PC-9 (cell line): ENCODE measurements around the gene SLC38A9. TPM values are rescaled to one million over a fixed set of nuclear protein-coding genes. Genes with fewer than 3 reads are reported as not detected.
A peak's percentile ranks its signal among the peaks of the same experiment; 100 is the strongest.

Source experiments
- BruUV-seq: library from RNA; stranded (reverse); fragments of 400-500 nt; replicated peaks from 2 replicates; lab custom pipeline; 2021; lab: Mats Ljungman, UMichigan
- CTCF ChIA-PET: fragments of 300-600 bp; sonication (Branson Sonifier 250); formaldehyde crosslinking; loops from one replicate; lab custom pipeline; 2022; ENCODE audit warnings: antibody characterized with exemption; lab: Charles Lee
- POLR2A ChIA-PET: fragments of 300-600 bp; sonication (Branson Sonifier 250); formaldehyde crosslinking; loops from one replicate; lab custom pipeline; 2022; ENCODE audit warnings: antibody characterized with exemption; ENCODE audit not compliant: unreplicated experiment; lab: Charles Lee
- DNase-seq, 2 experiments: peaks; one replicate each; pipeline versions ENCODE4 v3.0.0 to v3.0.0-alpha.2; 2015 to 2022; ENCODE audit warnings: mixed read lengths in 1 of 2
- H2AFZ ChIP-seq: fragments of 200-600 bp; sonication (generic); 2 replicates; pipeline ENCODE4 v1.8.1; 2017; ENCODE audit warnings: antibody characterized with exemption
- H3F3A ChIP-seq: fragments of 200-600 bp; sonication (generic); 2 replicates; pipeline ENCODE4 v1.8.1; 2017; ENCODE audit warnings: antibody characterized with exemption, mild to moderate bottlenecking, low read depth; ENCODE audit not compliant: insufficient read depth
- H3K27ac ChIP-seq: fragments of 200-600 bp; sonication (generic); 2 replicates; pipeline ENCODE4 v1.6.1; 2016; ENCODE audit warnings: mixed run types
- H3K27me3 ChIP-seq: fragments of 200-600 bp; sonication (generic); 2 replicates; pipeline ENCODE4 v1.6.1; 2016; ENCODE audit warnings: low read depth, mixed run types; ENCODE audit not compliant: insufficient read depth
- H3K36me3 ChIP-seq: fragments of 200-600 bp; sonication (generic); 2 replicates; pipeline ENCODE4 v1.6.1; 2016; ENCODE audit warnings: low read depth, mixed run types
- H3K4me1 ChIP-seq: fragments of 200-600 bp; sonication (generic); replicated peaks from 2 replicates; pipeline ENCODE4 v1.6.1; 2016; ENCODE audit warnings: mixed run types; ENCODE audit not compliant: insufficient read depth
- H3K4me2 ChIP-seq: fragments of 200-600 bp; sonication (generic); 2 replicates; pipeline ENCODE4 v1.6.1; 2017; ENCODE audit warnings: mixed run types
- H3K4me3 ChIP-seq: fragments of 200-600 bp; sonication (generic); 2 replicates; pipeline ENCODE4 v1.6.1; 2016; ENCODE audit warnings: mixed run types
- H3K79me2 ChIP-seq: fragments of 200-600 bp; sonication (generic); 2 replicates; pipeline ENCODE4 v1.6.1; 2017; ENCODE audit warnings: low read depth, mixed run types
- H3K9me2 ChIP-seq: fragments of 200-600 bp; sonication (generic); 2 replicates; pipeline ENCODE4 v1.8.1; 2017; ENCODE audit warnings: mild to moderate bottlenecking; ENCODE audit not compliant: insufficient read depth
- H3K9me3 ChIP-seq: fragments of 200-600 bp; sonication (generic); 2 replicates; pipeline ENCODE4 v1.8.1; 2016; ENCODE audit warnings: low read depth; ENCODE audit not compliant: insufficient read depth
- H4K20me1 ChIP-seq: fragments of 200-600 bp; sonication (generic); 2 replicates; pipeline ENCODE4 v1.8.1; 2017; ENCODE audit not compliant: insufficient read depth
- CTCF ChIP-seq: fragments of 200-600 bp; sonication (generic); conservative IDR thresholded peaks from 2 replicates; pipeline ENCODE4 v1.6.1; 2017; ENCODE audit warnings: mixed run types, antibody characterized with exemption, mild to moderate bottlenecking, moderate library complexity
- EZH2 ChIP-seq: fragments of 200-600 bp; sonication (generic); IDR thresholded peaks from 2 replicates; pipeline ENCODE4 v1.8.0; 2017; ENCODE audit warnings: antibody characterized with exemption, low read depth
- intact Hi-C: fragments of 100-400 bp; cut with micrococcal nuclease; formaldehyde crosslinking; loops from one replicate; pipeline ENCODE4 v1.10.0; 2022; ENCODE audit not compliant: unreplicated experiment
- total RNA-seq: library from RNA; stranded (reverse); gene quantifications from 2 replicates; pipeline ENCODE4 v1.2.3, GENCODE V29; 2021

The SLC38A9 gene
- total RNA-seq, 1 experiment from 2014 or later: 26.6 TPM

- Histone ChIP-seq H3K4me2 (no peak overlapping the region), H3K4me3 (no peak overlapping the region), H3F3A (peaks cover 14% of the 10 kb centered on the region), H3K4me1 (peaks cover 16% of the 10 kb centered on the region; the same call in 1 of the 2 replicates), H4K20me1 (no peaks in the 10 kb centered on the region), H3K27ac (peak overlapping the region; percentile 12; the same call in 1 of the 2 replicates), H3K27me3 (no peaks in the 10 kb centered on the region), H3K79me2 (no peaks in the 10 kb centered on the region), H3K9me3 (no peaks in the 10 kb centered on the region), H2AFZ (no peak overlapping the region), H3K36me3 (no peaks in the 10 kb centered on the region), H3K9me2 (0 out of 2 replicates have a peak, but pooled peaks cover 3% of the 10 kb centered on the region)
- TF ChIP-seq EZH2 (no peak), CTCF (no peak)
- no TSS peak for BruUV-seq
- intact Hi-C loops: no loop called here
- ChIA-PET POLR2A (no interaction called here), CTCF (no interaction called here)
- no peak for DNase-seq
These were observed 77.8 kb downstream of the SLC38A9 start for GRCh38 chr5:55634209-55634805.

- Histone ChIP-seq H3K9me2 (0 out of 2 replicates have a peak, but pooled peaks cover 3% of the 10 kb centered on the region), H3K9me3 (no peaks in the 10 kb centered on the region), H3K79me2 (no peaks in the 10 kb centered on the region), H3K36me3 (no peaks in the 10 kb centered on the region), H2AFZ (no peak overlapping the region), H3K4me3 (no peak overlapping the region), H3K4me2 (no peak overlapping the region), H3F3A (peaks cover 14% of the 10 kb centered on the region), H3K27me3 (no peaks in the 10 kb centered on the region), H4K20me1 (no peaks in the 10 kb centered on the region), H3K27ac (peak overlapping the region; percentile 12; the same call in 1 of the 2 replicates), H3K4me1 (peaks cover 16% of the 10 kb centered on the region; the same call in 1 of the 2 replicates)
- intact Hi-C loops: no loop called here
- TF ChIP-seq EZH2 (no peak), CTCF (no peak)
- ChIA-PET POLR2A (interaction anchor here (0.6 kb wide), 1 partner anchor 26 kb away, joined by 3 read pairs; no protein-coding TSS in a partner anchor), CTCF (no interaction called here)
- BruUV-seq: no TSS peak
- DNase-seq: peak; percentile 54 to 67
These were observed 78.4 kb downstream of the SLC38A9 start for GRCh38 chr5:55633574-55634208.

GRCh38 chr5:55629815-55630214 is 82.3 kb downstream of the SLC38A9 start:
- CTCF ChIA-PET: no interaction called here

More at GRCh38 chr5:55629815-55630214, 82.3 kb downstream of the SLC38A9 start:
- Histone ChIP-seq H3K27me3 (no peaks in the 10 kb centered on the region), H2AFZ (no peak overlapping the region), H3K4me3 (no peak overlapping the region), H3K79me2 (no peaks in the 10 kb centered on the region), H3K27ac (no peak overlapping the region), H3K9me3 (no peaks in the 10 kb centered on the region), H3K9me2 (0 out of 2 replicates have a peak, but pooled peaks cover 3% of the 10 kb centered on the region), H3K36me3 (0 out of 2 replicates have a peak, but pooled peaks cover 3% of the 10 kb centered on the region), H3F3A (peaks cover 17% of the 10 kb centered on the region), H3K4me1 (peaks cover 7% of the 10 kb centered on the region; the same call in 1 of the 2 replicates), H3K4me2 (no peak overlapping the region), H4K20me1 (no peaks in the 10 kb centered on the region)
- BruUV-seq: no TSS peak
- no peak for TF ChIP-seq EZH2
- no peak for TF ChIP-seq CTCF
- intact Hi-C loops: no loop called here
- no peak for DNase-seq
- POLR2A ChIA-PET: interaction anchor here (0.6 kb wide), 1 partner anchor 95 kb away, joined by 4 read pairs; no protein-coding TSS in a partner anchor
